H9 (cell line): ENCODE results near the gene SFTPA2. TPM values are rescaled to one million over a fixed set of nuclear protein-coding genes. Genes with fewer than 3 reads are reported as not detected.

ENCODE experiments used
- DNase-seq: peaks from one replicate; pipeline ENCODE4 v3.0.0-alpha.2; 2017
- H2AFZ ChIP-seq: one replicate; pipeline ENCODE4 v1.6.1; 2013; ENCODE audit warnings: mild to moderate bottlenecking, low read length, control low read depth, moderate library complexity
- H2AK5ac ChIP-seq: 2 replicates; pipeline ENCODE4 v1.6.1; 2013; ENCODE audit warnings: low read length, control low read depth, mixed read lengths; ENCODE audit not compliant: insufficient read length
- H2BK120ac ChIP-seq: one replicate; pipeline ENCODE4 v1.6.1; 2013; ENCODE audit warnings: low read depth, mild to moderate bottlenecking, low read length, control low read depth, inconsistent platforms; ENCODE audit not compliant: poor library complexity, severe bottlenecking
- H2BK12ac ChIP-seq: 2 replicates; pipeline ENCODE4 v1.6.1; 2013; ENCODE audit warnings: low read length, control low read depth, mixed read lengths, low read depth; ENCODE audit not compliant: insufficient read length
- H2BK15ac ChIP-seq: 2 replicates; pipeline ENCODE4 v1.6.1; 2013; ENCODE audit warnings: low read depth, low read length, control low read depth
- H2BK20ac ChIP-seq: one replicate; pipeline ENCODE4 v1.6.1; 2013; ENCODE audit warnings: low read depth, mild to moderate bottlenecking, low read length, control low read depth, inconsistent platforms; ENCODE audit not compliant: poor library complexity, severe bottlenecking
- H2BK5ac ChIP-seq: 2 replicates; pipeline ENCODE4 v1.6.1; 2013; ENCODE audit warnings: low read length, control low read depth, mixed read lengths; ENCODE audit not compliant: insufficient read length
- H3K14ac ChIP-seq: 2 replicates; pipeline ENCODE4 v1.6.1; 2013; ENCODE audit warnings: low read length, control low read depth; ENCODE audit not compliant: insufficient read depth
- H3K18ac ChIP-seq: 2 replicates; pipeline ENCODE4 v1.6.1; 2013; ENCODE audit warnings: low read depth, mild to moderate bottlenecking, mixed read lengths, low read length, control low read depth; ENCODE audit not compliant: insufficient read length
- H3K23ac ChIP-seq: 2 replicates; pipeline ENCODE4 v1.6.1; 2013; ENCODE audit warnings: low read length, control low read depth, mixed read lengths, low read depth; ENCODE audit not compliant: insufficient read length
- H3K23me2 ChIP-seq: 2 replicates; pipeline ENCODE4 v1.6.1; 2013; ENCODE audit warnings: low read depth, mild to moderate bottlenecking, mixed read lengths, low read length, control low read depth; ENCODE audit not compliant: insufficient read length, poor library complexity, severe bottlenecking
- H3K27ac ChIP-seq: 2 replicates; pipeline ENCODE4 v1.5.1; 2013; ENCODE audit warnings: low read length, control low read depth, mixed read lengths, low read depth; ENCODE audit not compliant: insufficient read length
- H3K27me3 ChIP-seq: 2 replicates; pipeline ENCODE4 v1.6.1; 2013; ENCODE audit warnings: low read length, control low read depth, inconsistent platforms; ENCODE audit not compliant: insufficient read depth
- H3K4ac ChIP-seq: 2 replicates; pipeline ENCODE4 v1.6.1; 2013; ENCODE audit warnings: low read depth, mild to moderate bottlenecking, control low read depth, inconsistent platforms, low read length, moderate library complexity
- H3K4me1 ChIP-seq: 2 replicates; pipeline ENCODE4 v1.6.1; 2013; ENCODE audit warnings: low read length, control low read depth, inconsistent platforms; ENCODE audit not compliant: insufficient read depth
- H3K4me2 ChIP-seq: 2 replicates; pipeline ENCODE4 v1.6.1; 2013; ENCODE audit warnings: low read length, control low read depth, mixed read lengths; ENCODE audit not compliant: insufficient read length, insufficient read depth
- H3K56ac ChIP-seq: 2 replicates; pipeline ENCODE4 v1.6.1; 2013; ENCODE audit warnings: low read depth, mild to moderate bottlenecking, mixed read lengths, low read length, control low read depth; ENCODE audit not compliant: insufficient read length
- H3K79me1 ChIP-seq: 2 replicates; pipeline ENCODE4 v1.6.1; 2013; ENCODE audit warnings: low read depth, mild to moderate bottlenecking, moderate library complexity, low read length, control low read depth, inconsistent platforms; ENCODE audit not compliant: insufficient read depth, poor library complexity, severe bottlenecking
- H3K79me2 ChIP-seq: 2 replicates; pipeline ENCODE4 v1.6.1; 2013; ENCODE audit warnings: low read length, control low read depth, inconsistent platforms; ENCODE audit not compliant: insufficient read depth
- H3K9ac ChIP-seq: 2 replicates; pipeline ENCODE4 v1.6.1; 2013; ENCODE audit warnings: low read length, control low read depth, mixed read lengths; ENCODE audit not compliant: insufficient read length; ENCODE audit errors: extremely low read depth
- H3K9me3 ChIP-seq: one replicate; pipeline ENCODE4 v1.6.1; 2013; ENCODE audit warnings: low read depth, low read length, inconsistent platforms; ENCODE audit not compliant: control insufficient read depth
- H3T11ph ChIP-seq: one replicate; pipeline ENCODE4 v1.6.1; 2013; ENCODE audit warnings: mild to moderate bottlenecking, low read length, control low read depth, inconsistent platforms
- H4K20me1 ChIP-seq: one replicate; pipeline ENCODE4 v1.6.1; 2013; ENCODE audit not compliant: control insufficient read depth, insufficient read length, insufficient read depth
- H4K5ac ChIP-seq: 2 replicates; pipeline ENCODE4 v1.6.1; 2013; ENCODE audit warnings: low read depth, mild to moderate bottlenecking, mixed read lengths, low read length, control low read depth; ENCODE audit not compliant: insufficient read length
- H4K8ac ChIP-seq: replicated peaks from 2 replicates; pipeline ENCODE4 v1.6.1; 2013; ENCODE audit warnings: low read length, control low read depth, mixed read lengths, low read depth; ENCODE audit not compliant: insufficient read length
- H4K91ac ChIP-seq: 2 replicates; pipeline ENCODE4 v1.6.1; 2013; ENCODE audit warnings: low read depth, mild to moderate bottlenecking, moderate library complexity, mixed read lengths, low read length, control low read depth; ENCODE audit not compliant: insufficient read length
- H3K27ac Mint-ChIP-seq, 3 experiments: 2 replicates in 2 of 3; 3 replicates in 1 of 3; pipeline ENCODE4 v1.8.0; 2020 to 2021; ENCODE audit warnings: mixed read lengths in 3 of 3, mild to moderate bottlenecking in 1 of 3, moderate library complexity in 1 of 3
- H3K27me3 Mint-ChIP-seq: 2 replicates; pipeline ENCODE4 v1.8.0; 2021; ENCODE audit warnings: low read depth, mild to moderate bottlenecking, moderate library complexity, mixed read lengths
- H3K36me3 Mint-ChIP-seq, 3 experiments: 2 replicates in 2 of 3; 3 replicates in 1 of 3; pipeline ENCODE4 v1.8.0; 2020 to 2021; ENCODE audit warnings: low read depth in 3 of 3, mixed read lengths in 3 of 3; ENCODE audit not compliant: insufficient read depth in 1 of 3
- H3K4me1 Mint-ChIP-seq, 2 experiments: 2 replicates each; pipeline ENCODE4 v1.8.0; 2020; ENCODE audit warnings: mixed read lengths in 2 of 2
- H3K4me3 Mint-ChIP-seq, 2 experiments: 2 replicates in 1 of 2; 3 replicates in 1 of 2; pipeline ENCODE4 v1.8.0; 2020 to 2021; ENCODE audit warnings: mild to moderate bottlenecking in 2 of 2, mixed read lengths in 2 of 2, moderate library complexity in 1 of 2
- H3K9me3 Mint-ChIP-seq, 2 experiments: 2 replicates in 1 of 2; 3 replicates in 1 of 2; pipeline ENCODE4 v1.8.0; 2020; ENCODE audit warnings: mild to moderate bottlenecking in 2 of 2, mixed read lengths in 2 of 2, moderate library complexity in 1 of 2
- WGBS: extraction: QIAGEN DNeasy Blood & Tissue Kit; methylation state at CpG from one replicate; pipeline ENCODE4 v1.1.7; 2013; ENCODE audit warnings: missing lambda C conversion rate, low lambda C conversion rate, mixed read lengths; ENCODE audit not compliant: insufficient read length; ENCODE audit errors: extremely low coverage; 5-methylcytosine and 5-hydroxymethylcytosine counted together
- total RNA-seq: library from RNA; stranded (reverse); gene quantifications from 2 replicates; pipeline ENCODE4 v1.2.1, GENCODE V29; 2021
- TF ChIP-seq, protein P1 (sequence below): fragments of 200-600 bp; sonication (generic); conservative IDR thresholded peaks from 3 replicates; pipeline ENCODE4 v1.8.0; 2021; ENCODE audit warnings: antibody characterized with exemption, mild to moderate bottlenecking

Gene SFTPA2
- total RNA-seq, 1 experiment from 2014 or later, result not detected

DNA sequence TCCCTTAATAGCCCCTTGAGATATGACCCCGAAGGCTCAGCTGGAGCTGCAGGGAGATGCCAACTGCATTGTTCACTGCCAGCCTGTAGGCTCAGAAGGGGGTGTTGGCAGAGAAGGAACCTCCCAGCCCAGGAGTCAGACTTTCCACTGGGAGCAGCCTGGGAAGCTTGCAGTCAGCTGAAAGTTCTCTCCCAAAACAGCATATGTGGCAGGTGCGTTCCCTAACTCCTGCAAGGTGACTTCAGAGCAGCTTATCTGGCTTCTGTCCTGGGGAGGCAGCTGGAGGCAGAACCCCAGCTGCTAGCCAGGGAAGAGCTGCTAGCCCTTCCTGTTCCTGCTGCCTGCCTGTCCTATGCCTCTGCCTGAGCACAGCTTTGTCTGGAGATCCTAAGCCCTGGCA lies 8.1 kb downstream of the SFTPA2 start:
- H3K9me3 ChIP-seq, result no peaks in the 10 kb centered on the region
- no peak overlapping the region for H2AK5ac ChIP-seq
- H2BK120ac ChIP-seq, result no peak overlapping the region
- Mint-ChIP-seq H3K27ac (no peak overlapping the region; a peak in 1 of 7 replicates), H3K36me3 (no peaks in the 10 kb centered on the region), H3K27me3 (peaks cover 11% of the 10 kb centered on the region), H3K9me3 (no peaks in the 10 kb centered on the region), H3K4me3 (no peak overlapping the region), H3K4me1 (peaks cover 7 to 9% of the 10 kb centered on the region in 2 experiments)
- H3K27ac ChIP-seq, result no peak overlapping the region
- H4K91ac ChIP-seq, result no peak overlapping the region
- TF ChIP-seq, protein P1, sequence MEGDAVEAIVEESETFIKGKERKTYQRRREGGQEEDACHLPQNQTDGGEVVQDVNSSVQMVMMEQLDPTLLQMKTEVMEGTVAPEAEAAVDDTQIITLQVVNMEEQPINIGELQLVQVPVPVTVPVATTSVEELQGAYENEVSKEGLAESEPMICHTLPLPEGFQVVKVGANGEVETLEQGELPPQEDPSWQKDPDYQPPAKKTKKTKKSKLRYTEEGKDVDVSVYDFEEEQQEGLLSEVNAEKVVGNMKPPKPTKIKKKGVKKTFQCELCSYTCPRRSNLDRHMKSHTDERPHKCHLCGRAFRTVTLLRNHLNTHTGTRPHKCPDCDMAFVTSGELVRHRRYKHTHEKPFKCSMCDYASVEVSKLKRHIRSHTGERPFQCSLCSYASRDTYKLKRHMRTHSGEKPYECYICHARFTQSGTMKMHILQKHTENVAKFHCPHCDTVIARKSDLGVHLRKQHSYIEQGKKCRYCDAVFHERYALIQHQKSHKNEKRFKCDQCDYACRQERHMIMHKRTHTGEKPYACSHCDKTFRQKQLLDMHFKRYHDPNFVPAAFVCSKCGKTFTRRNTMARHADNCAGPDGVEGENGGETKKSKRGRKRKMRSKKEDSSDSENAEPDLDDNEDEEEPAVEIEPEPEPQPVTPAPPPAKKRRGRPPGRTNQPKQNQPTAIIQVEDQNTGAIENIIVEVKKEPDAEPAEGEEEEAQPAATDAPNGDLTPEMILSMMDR, result no peak
- WGBS, result no CpG with 5 or more reads among the region's 2 CpGs
- H3T11ph ChIP-seq, result no peak overlapping the region
- no peaks in the 10 kb centered on the region for H3K23me2 ChIP-seq
- no peak overlapping the region for H2BK12ac ChIP-seq
- H2BK15ac ChIP-seq, result no peak overlapping the region
- no peak overlapping the region for H3K56ac ChIP-seq
- no peak overlapping the region for H2BK20ac ChIP-seq
- no peak overlapping the region for H3K4ac ChIP-seq
- no peaks in the 10 kb centered on the region for H3K4me1 ChIP-seq
- H2BK5ac ChIP-seq, result no peak overlapping the region
- no peak overlapping the region for H2AFZ ChIP-seq
- H3K18ac ChIP-seq, result no peak overlapping the region
- peak overlapping the region; percentile 18; the same call in 1 of the 2 replicates for H3K14ac ChIP-seq
- H4K8ac ChIP-seq, result no peak overlapping the region
- H3K79me2 ChIP-seq, result no peaks in the 10 kb centered on the region
- H4K20me1 ChIP-seq, result no peaks in the 10 kb centered on the region
- H3K79me1 ChIP-seq, result no peaks in the 10 kb centered on the region
- H3K27me3 ChIP-seq, result no peaks in the 10 kb centered on the region
- no peak overlapping the region for H3K23ac ChIP-seq
- no peak for DNase-seq
- H3K9ac ChIP-seq, result no peak overlapping the region
- no peak overlapping the region for H4K5ac ChIP-seq
- no peak overlapping the region for H3K4me2 ChIP-seq
